Measurements from ENCODE around the gene FAH.
"Not testable (repeated sequence)": the region's sequence is repeated elsewhere in the genome, so short reads cannot be mapped to it uniquely, and the experiment has no call there.

The FAH gene

GRCh38 chr15:80152896-80153876, at the start of gene FAH:
FAH (plus strand) TSS chr15:80152999; CDS start chr15:80153055, 56 bp downstream.
- no peak for DNase-seq (ENCODE audit: low read depth)

GRCh38 chr15:80105193-80105592, 47.6 kb upstream of the FAH start:
- DNase-seq (ENCODE audit: low read depth) = no peak

- no peak for DNase-seq (ENCODE audit: low read depth)
Measured at GRCh38 chr15:80105595-80105994, 47.2 kb upstream of the FAH start.

- no peak for DNase-seq (ENCODE audit: low read depth)
Measured at GRCh38 chr15:80106051-80106450, 46.7 kb upstream of the FAH start.

- no peak for DNase-seq (ENCODE audit: low read depth)
Measured at GRCh38 chr15:80107204-80107603, 45.6 kb upstream of the FAH start.

GRCh38 chr15:80107774-80108173, 45.0 kb upstream of the FAH start:
- no peak for DNase-seq (ENCODE audit: low read depth)

- DNase-seq (ENCODE audit: low read depth) = no peak
Measured at GRCh38 chr15:80109388-80109787, 43.4 kb upstream of the FAH start.

GRCh38 chr15:80110920-80111319, 41.9 kb upstream of the FAH start:
- no peak for DNase-seq (ENCODE audit: low read depth)

- no peak for DNase-seq (ENCODE audit: low read depth)
Measured at GRCh38 chr15:80114114-80114513, 38.7 kb upstream of the FAH start.

- DNase-seq (ENCODE audit: low read depth) = no peak
Measured at GRCh38 chr15:80115021-80115420, 37.8 kb upstream of the FAH start.

- no peak for DNase-seq (ENCODE audit: low read depth)
Measured at GRCh38 chr15:80118956-80119355, 33.8 kb upstream of the FAH start.

- no peak for DNase-seq (ENCODE audit: low read depth)
Measured at GRCh38 chr15:80120636-80121035, 32.2 kb upstream of the FAH start.

- no peak for DNase-seq (ENCODE audit: low read depth)
Measured at GRCh38 chr15:80121546-80121945, 31.3 kb upstream of the FAH start.

- DNase-seq (ENCODE audit: low read depth) = no peak
Measured at GRCh38 chr15:80123034-80123433, 29.8 kb upstream of the FAH start.

GRCh38 chr15:80127253-80127652, 25.5 kb upstream of the FAH start:
- DNase-seq (ENCODE audit: low read depth) = not testable (repeated sequence)

- DNase-seq (ENCODE audit: low read depth) = no peak
Measured at GRCh38 chr15:80127911-80128310, 24.9 kb upstream of the FAH start.

GRCh38 chr15:80132382-80132781, 20.4 kb upstream of the FAH start:
- no peak for DNase-seq (ENCODE audit: low read depth)

GRCh38 chr15:80136854-80137253, 15.9 kb upstream of the FAH start:
- DNase-seq (ENCODE audit: low read depth) = no peak

GRCh38 chr15:80138961-80139360, 13.8 kb upstream of the FAH start:
- no peak for DNase-seq (ENCODE audit: low read depth)

GRCh38 chr15:80140909-80141308, 11.9 kb upstream of the FAH start:
- DNase-seq (ENCODE audit: low read depth) = no peak

GRCh38 chr15:80141916-80142598, 10.7 kb upstream of the FAH start:
- no peak for DNase-seq (ENCODE audit: low read depth)

GRCh38 chr15:80142646-80143045, 10.2 kb upstream of the FAH start:
- no peak for DNase-seq (ENCODE audit: low read depth)

GRCh38 chr15:80151148-80151547, 1.7 kb upstream of the FAH start:
- DNase-seq (ENCODE audit: low read depth) = no peak

Measured in stimulated activated CD8-positive, alpha-beta memory T cell treated with anti-CD3 and anti-CD28 coated beads, Interleukin-4, amount 100 ng/mL, for 24 hours (primary cell).